Mesendoderm (in vitro differentiated cells): ENCODE results near the gene COX20.
"Not testable (repeated sequence)": the region's sequence is repeated elsewhere in the genome, so short reads cannot be mapped to it uniquely, and the experiment has no call there.

Experiments
- DNase-seq: peaks from one replicate; pipeline ENCODE4 v3.0.0; 2013
- H2AK5ac ChIP-seq: 2 replicates; pipeline ENCODE4 v1.6.1; 2013; ENCODE audit warnings: low read length, inconsistent platforms
- H2BK120ac ChIP-seq: 2 replicates; pipeline ENCODE4 v1.6.1; 2013; ENCODE audit warnings: low read depth, mild to moderate bottlenecking, low read length, moderate library complexity, mixed read lengths
- H2BK15ac ChIP-seq: replicated peaks from 2 replicates; pipeline ENCODE4 v1.6.1; 2013; ENCODE audit warnings: low read depth, mild to moderate bottlenecking, moderate library complexity
- H2BK5ac ChIP-seq: 2 replicates; pipeline ENCODE4 v1.6.1; 2013; ENCODE audit warnings: low read length, inconsistent platforms
- H3K18ac ChIP-seq: 2 replicates; pipeline ENCODE4 v1.6.1; 2013; ENCODE audit warnings: mild to moderate bottlenecking, low read length, mixed read lengths
- H3K23ac ChIP-seq: one replicate; pipeline ENCODE4 v1.6.1; 2013; ENCODE audit warnings: low read length
- H3K27ac ChIP-seq: 2 replicates; pipeline ENCODE4 v1.5.1; 2013; ENCODE audit warnings: low read depth, mild to moderate bottlenecking, inconsistent platforms, low read length, moderate library complexity
- H3K27me3 ChIP-seq: 2 replicates; pipeline ENCODE4 v1.6.1; 2013; ENCODE audit warnings: low read length, control low read depth, mild to moderate bottlenecking, inconsistent platforms; ENCODE audit not compliant: insufficient read depth, poor library complexity
- H3K36me3 ChIP-seq: 2 replicates; pipeline ENCODE4 v1.6.1; 2013; ENCODE audit warnings: low read length, inconsistent platforms; ENCODE audit not compliant: control insufficient read depth, insufficient read depth
- H3K4ac ChIP-seq: one replicate; pipeline ENCODE4 v1.6.1; 2013; ENCODE audit warnings: low read depth, mild to moderate bottlenecking, low read length, moderate library complexity
- H3K4me1 ChIP-seq: 2 replicates; pipeline ENCODE4 v1.6.1; 2013; ENCODE audit warnings: low read depth, low read length, inconsistent platforms; ENCODE audit not compliant: control insufficient read depth
- H3K4me2 ChIP-seq: 2 replicates; pipeline ENCODE4 v1.6.1; 2013; ENCODE audit warnings: low read length
- H3K4me3 ChIP-seq: 2 replicates; pipeline ENCODE4 v1.5.1; 2013; ENCODE audit warnings: mild to moderate bottlenecking, low read length
- H3K56ac ChIP-seq: one replicate; pipeline ENCODE4 v1.6.1; 2013; ENCODE audit warnings: low read length
- H3K79me1 ChIP-seq: 2 replicates; pipeline ENCODE4 v1.6.1; 2013; ENCODE audit warnings: low read length, inconsistent platforms
- H3K79me2 ChIP-seq: 2 replicates; pipeline ENCODE4 v1.6.1; 2013; ENCODE audit warnings: mild to moderate bottlenecking, low read length; ENCODE audit not compliant: control insufficient read depth, insufficient read depth
- H3K9ac ChIP-seq: 2 replicates; pipeline ENCODE4 v1.6.1; 2013; ENCODE audit warnings: low read length, inconsistent platforms
- H4K5ac ChIP-seq: one replicate; pipeline ENCODE4 v1.6.1; 2013; ENCODE audit warnings: low read length
- H4K8ac ChIP-seq: one replicate; pipeline ENCODE4 v1.6.1; 2013; ENCODE audit warnings: low read depth, mild to moderate bottlenecking, control low read depth, low read length, moderate library complexity
- WGBS: extraction: QIAGEN DNeasy Blood & Tissue Kit; methylation state at CpG from one replicate; pipeline ENCODE4 v1.1.7; 2013; ENCODE audit warnings: low lambda C conversion rate, missing lambda C conversion rate; ENCODE audit not compliant: insufficient coverage; ENCODE audit errors: extremely low coverage; 5-methylcytosine and 5-hydroxymethylcytosine counted together

Gene COX20

GRCh38 chr1:244830639-244831038 lies 4.8 kb upstream of the COX20 start:
- DNase-seq, result no peak
- Histone ChIP-seq H3K27me3 (no peaks in the 10 kb centered on the region), H2AK5ac (no peak overlapping the region), H4K8ac (no peak overlapping the region), H3K4me2 (no peak overlapping the region), H3K18ac (no peak overlapping the region), H3K79me2 (no peaks in the 10 kb centered on the region), H3K36me3 (no peaks in the 10 kb centered on the region), H2BK5ac (no peak overlapping the region), H3K56ac (no peak overlapping the region), H3K4ac (no peak overlapping the region), H3K23ac (no peak overlapping the region), H2BK15ac (no peak overlapping the region), H2BK120ac (no peak overlapping the region), H3K79me1 (no peaks in the 10 kb centered on the region), H3K9ac (no peak overlapping the region), H3K4me1 (no peaks in the 10 kb centered on the region), H3K27ac (no peak overlapping the region), H4K5ac (no peak overlapping the region), H3K4me3 (no peak overlapping the region)
- WGBS, result no CpG with 5 or more reads among the region's 3 CpGs

GRCh38 chr1:244833260-244833659 lies 2.2 kb upstream of the COX20 start:
- not testable (repeated sequence) for H2BK120ac ChIP-seq, H3K56ac ChIP-seq, H3K4me1 ChIP-seq, H2AK5ac ChIP-seq, H3K27me3 ChIP-seq, H3K36me3 ChIP-seq, H3K4me2 ChIP-seq, H3K27ac ChIP-seq, H3K79me1 ChIP-seq, H2BK5ac ChIP-seq, H3K18ac ChIP-seq, DNase-seq, H3K4ac ChIP-seq, H3K4me3 ChIP-seq, H3K9ac ChIP-seq, H2BK15ac ChIP-seq, H3K23ac ChIP-seq, H4K5ac ChIP-seq
- Histone ChIP-seq H3K79me2 (peaks cover 16% of the 10 kb centered on the region), H4K8ac (peak overlapping the region; percentile 65)
- WGBS, result no CpG with 5 or more reads among the region's 8 CpGs

- Histone ChIP-seq H3K9ac (peak overlapping the region; percentile 93), H2BK120ac (peak overlapping the region; percentile 56), H4K8ac (no peak overlapping the region), H3K4me1 (peaks cover 2% of the 10 kb centered on the region), H3K4me2 (peak overlapping the region; percentile 6), H3K79me1 (peaks cover 2% of the 10 kb centered on the region), H3K56ac (peak overlapping the region; percentile 99), H2BK5ac (no peak overlapping the region), H3K23ac (no peak overlapping the region), H3K79me2 (peaks cover 16% of the 10 kb centered on the region), H3K4ac (peak overlapping the region; percentile 70), H3K4me3 (no peak overlapping the region), H4K5ac (peak overlapping the region; percentile 88), H3K36me3 (no peaks in the 10 kb centered on the region), H3K18ac (peak overlapping the region; percentile 99), H3K27ac (peak overlapping the region; percentile 99), H2AK5ac (peak overlapping the region; percentile 89), H2BK15ac (peak overlapping the region; percentile 94), H3K27me3 (no peaks in the 10 kb centered on the region)
- no CpG with 5 or more reads among the region's 32 CpGs for WGBS
- peak; percentile 79 for DNase-seq
Observed at GRCh38 chr1:244833734-244834542, 1.5 kb upstream of the COX20 start.

- H3K27me3 ChIP-seq, result no peaks in the 10 kb centered on the region
Observed at GRCh38 chr1:244834543-244835275, 749 bp upstream of the COX20 start.

GRCh38 chr1:244836135-244836521 lies 670 bp downstream of the COX20 start:
- no peak overlapping the region for H4K5ac ChIP-seq
- H4K8ac ChIP-seq, result no peak overlapping the region
- H3K4me3 ChIP-seq, result peak overlapping the region; percentile 86
- peak overlapping the region; percentile 100 for H3K27ac ChIP-seq
- peaks cover 20% of the 10 kb centered on the region for H3K79me2 ChIP-seq
- peaks cover 5% of the 10 kb centered on the region for H3K79me1 ChIP-seq
- peak; percentile 57 for DNase-seq
- H3K23ac ChIP-seq, result no peak overlapping the region
- H3K36me3 ChIP-seq, result peaks cover 2% of the 10 kb centered on the region
- no peaks in the 10 kb centered on the region for H3K27me3 ChIP-seq
- peaks cover 2% of the 10 kb centered on the region for H3K4me1 ChIP-seq
- peak overlapping the region; percentile 88 for H3K9ac ChIP-seq
- H3K56ac ChIP-seq, result peak overlapping the region; percentile 97
- H2BK120ac ChIP-seq, result no peak overlapping the region
- peak overlapping the region; percentile 77 for H3K4me2 ChIP-seq
- WGBS, result no CpG with 5 or more reads among the region's 7 CpGs
- peak overlapping the region; percentile 92 for H3K18ac ChIP-seq
- no peak overlapping the region for H2BK15ac ChIP-seq
- no peak overlapping the region for H3K4ac ChIP-seq
- peak overlapping the region; percentile 13 for H2BK5ac ChIP-seq
- H2AK5ac ChIP-seq, result peak overlapping the region; percentile 27

More at GRCh38 chr1:244834543-244835275, 749 bp upstream of the COX20 start:
- no peaks in the 10 kb centered on the region for H3K36me3 ChIP-seq
- peak overlapping the region; percentile 52 for H3K4me3 ChIP-seq
- H4K8ac ChIP-seq, result no peak overlapping the region
- peak overlapping the region; percentile 99 for H3K18ac ChIP-seq
- H4K5ac ChIP-seq, result peak overlapping the region; percentile 99
- no peak overlapping the region for H2BK120ac ChIP-seq
- DNase-seq, result no peak
- H2BK5ac ChIP-seq, result peak overlapping the region; percentile 94
- peaks cover 2% of the 10 kb centered on the region for H3K4me1 ChIP-seq
- no peak overlapping the region for H2BK15ac ChIP-seq
- H3K56ac ChIP-seq, result peak overlapping the region; percentile 99
- peak overlapping the region; percentile 99 for H3K27ac ChIP-seq
- H3K79me2 ChIP-seq, result peaks cover 16% of the 10 kb centered on the region
- peak overlapping the region; percentile 93 for H3K9ac ChIP-seq
- WGBS, result no CpG with 5 or more reads among the region's 49 CpGs
- H3K23ac ChIP-seq, result no peak overlapping the region
- H3K4ac ChIP-seq, result peak overlapping the region; percentile 83
- peaks cover 2% of the 10 kb centered on the region for H3K79me1 ChIP-seq
- H2AK5ac ChIP-seq, result peak overlapping the region; percentile 89
- H3K4me2 ChIP-seq, result peak overlapping the region; percentile 92
